Islet precursor cell (in vitro differentiated cells): Measurements from ENCODE around the gene IFI16.
"Not testable (repeated sequence)": the region's sequence is repeated elsewhere in the genome, so short reads cannot be mapped to it uniquely, and the experiment has no call there.

Experiments
- DNase-seq: peaks from one replicate; pipeline ENCODE4 v3.0.0-alpha.2; 2018

The IFI16 gene

GRCh38 chr1:159067699-159068621 is 58.3 kb downstream of the IFI16 start:
- DNase-seq, result no peak

GRCh38 chr1:159068886-159069285 is 59.2 kb downstream of the IFI16 start:
- DNase-seq, result no peak

GRCh38 chr1:159071970-159072582 is 62.4 kb downstream of the IFI16 start:
- DNase-seq, result no peak

GRCh38 chr1:159076438-159077119 is 66.9 kb downstream of the IFI16 start, which contains the start of gene AIM2:
AIM2 (minus strand) TSS chr1:159076766; CDS start chr1:159073499, 3,267 bp downstream.
- DNase-seq, result no peak

- no peak for DNase-seq
These were observed 67.6 kb downstream of the IFI16 start for GRCh38 chr1:159077120-159077961.

- DNase-seq, result no peak
These were observed 69.8 kb downstream of the IFI16 start for GRCh38 chr1:159079525-159079924.

GRCh38 chr1:159081626-159082025 is 71.9 kb downstream of the IFI16 start:
- DNase-seq, result no peak

GRCh38 chr1:159083013-159083412 is 73.3 kb downstream of the IFI16 start:
- DNase-seq, result no peak

- no peak for DNase-seq
These were observed 74.4 kb downstream of the IFI16 start for GRCh38 chr1:159084152-159084551.

GRCh38 chr1:159084867-159085266 is 75.2 kb downstream of the IFI16 start:
- DNase-seq, result no peak

GRCh38 chr1:159088050-159088449 is 78.3 kb downstream of the IFI16 start:
- no peak for DNase-seq

GRCh38 chr1:159088546-159089183 is 79.0 kb downstream of the IFI16 start:
- DNase-seq, result no peak

- no peak for DNase-seq
These were observed 79.6 kb downstream of the IFI16 start for GRCh38 chr1:159089184-159089791.

GRCh38 chr1:159090286-159091179 is 80.8 kb downstream of the IFI16 start:
- no peak for DNase-seq

- no peak for DNase-seq
These were observed 81.5 kb downstream of the IFI16 start for GRCh38 chr1:159091180-159091560.

GRCh38 chr1:159091607-159092031 is 81.9 kb downstream of the IFI16 start:
- no peak for DNase-seq

- no peak for DNase-seq
These were observed 82.5 kb downstream of the IFI16 start for GRCh38 chr1:159092036-159092760.

GRCh38 chr1:159098596-159098995 is 88.9 kb downstream of the IFI16 start:
- DNase-seq, result no peak

- DNase-seq, result no peak
These were observed 90.9 kb downstream of the IFI16 start for GRCh38 chr1:159100589-159100988.

GRCh38 chr1:159103021-159103420 is 93.3 kb downstream of the IFI16 start:
- not testable (repeated sequence) for DNase-seq
